Left ventricle myocardium superior (tissue), 1 donor: Measurements from ENCODE around the gene SLC6A7. TPM values are rescaled to one million over a fixed set of nuclear protein-coding genes. Genes with fewer than 3 reads are reported as not detected.

Experiments used
- ATAC-seq: fragments of 200-7000 bp; cut with Tn5 transposase; one replicate; pipeline ENCODE4 v1.9.1; 2020; ENCODE audit warnings: mild to moderate bottlenecking, moderate library complexity
- DNase-seq: peaks from one replicate; pipeline ENCODE4 v3.0.0-alpha.2; 2020
- intact Hi-C: fragments of 100-400 bp; cut with micrococcal nuclease; formaldehyde crosslinking; loops from one replicate; pipeline ENCODE4 v1.11.0; 2022
- total RNA-seq: library from RNA; stranded (reverse); fragmentation: NEBNext Ultra II Directional; extraction: Animal tissue kit (Norgen Biotek cat#: 25700); gene quantifications from one replicate; pipeline ENCODE4 v1.2.1, GENCODE V29; 2021
- donor health status: DM: no; HTN: yes; CAD: no; lungs with severe emphysema.

Gene SLC6A7
- total RNA-seq, 1 donor from 2014 or later: not detected

DNA sequence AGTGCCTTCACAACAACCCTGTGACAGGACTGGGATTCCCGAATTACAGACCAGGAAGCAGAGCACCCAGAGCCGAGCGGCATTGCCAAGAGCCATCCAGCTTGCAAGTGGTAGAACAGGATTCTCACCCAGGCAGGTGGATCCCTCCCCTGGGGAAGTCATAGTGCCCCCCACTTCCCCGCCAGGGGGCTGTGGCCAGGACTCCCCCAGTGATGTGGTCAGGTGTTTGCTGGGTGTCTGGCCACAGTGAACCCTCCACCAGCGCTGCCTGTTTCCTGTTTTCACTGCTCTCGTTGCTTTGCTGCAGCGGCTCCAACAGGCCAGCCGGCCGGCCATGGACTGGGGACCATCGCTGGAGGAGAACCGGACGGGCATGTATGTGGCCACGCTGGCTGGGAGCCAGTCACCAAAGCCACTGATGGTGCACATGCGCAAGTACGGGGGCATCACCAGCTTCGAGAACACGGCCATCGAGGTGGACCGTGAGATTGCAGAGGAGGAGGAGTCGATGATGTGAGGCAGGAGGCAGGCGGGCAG lies 19.3 kb downstream of the SLC6A7 start:
- ATAC-seq (no peak), DNase-seq (no peak)
- intact Hi-C loops: no loop called here

DNA sequence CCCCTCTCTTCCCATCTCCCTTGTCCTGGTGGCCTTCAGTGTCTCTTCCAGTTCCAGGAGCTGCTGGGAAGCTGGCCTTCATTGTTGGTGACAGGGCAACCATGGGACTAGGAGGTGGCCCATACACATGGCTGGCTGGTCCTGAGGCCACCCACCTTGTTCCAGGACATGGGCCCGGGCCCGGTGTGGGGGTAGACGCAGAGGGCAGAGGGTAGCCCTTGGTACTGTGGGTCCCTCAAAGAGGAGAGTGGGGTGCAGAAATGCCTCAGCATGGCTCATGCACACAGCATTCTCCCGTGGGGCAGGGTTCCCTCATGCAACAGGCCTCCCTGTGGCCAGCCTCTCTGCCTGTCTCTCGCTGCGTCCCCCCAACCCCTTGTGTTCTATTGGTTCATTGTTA lies 20.8 kb downstream of the SLC6A7 start:
- intact Hi-C loops: no loop called here

DNA sequence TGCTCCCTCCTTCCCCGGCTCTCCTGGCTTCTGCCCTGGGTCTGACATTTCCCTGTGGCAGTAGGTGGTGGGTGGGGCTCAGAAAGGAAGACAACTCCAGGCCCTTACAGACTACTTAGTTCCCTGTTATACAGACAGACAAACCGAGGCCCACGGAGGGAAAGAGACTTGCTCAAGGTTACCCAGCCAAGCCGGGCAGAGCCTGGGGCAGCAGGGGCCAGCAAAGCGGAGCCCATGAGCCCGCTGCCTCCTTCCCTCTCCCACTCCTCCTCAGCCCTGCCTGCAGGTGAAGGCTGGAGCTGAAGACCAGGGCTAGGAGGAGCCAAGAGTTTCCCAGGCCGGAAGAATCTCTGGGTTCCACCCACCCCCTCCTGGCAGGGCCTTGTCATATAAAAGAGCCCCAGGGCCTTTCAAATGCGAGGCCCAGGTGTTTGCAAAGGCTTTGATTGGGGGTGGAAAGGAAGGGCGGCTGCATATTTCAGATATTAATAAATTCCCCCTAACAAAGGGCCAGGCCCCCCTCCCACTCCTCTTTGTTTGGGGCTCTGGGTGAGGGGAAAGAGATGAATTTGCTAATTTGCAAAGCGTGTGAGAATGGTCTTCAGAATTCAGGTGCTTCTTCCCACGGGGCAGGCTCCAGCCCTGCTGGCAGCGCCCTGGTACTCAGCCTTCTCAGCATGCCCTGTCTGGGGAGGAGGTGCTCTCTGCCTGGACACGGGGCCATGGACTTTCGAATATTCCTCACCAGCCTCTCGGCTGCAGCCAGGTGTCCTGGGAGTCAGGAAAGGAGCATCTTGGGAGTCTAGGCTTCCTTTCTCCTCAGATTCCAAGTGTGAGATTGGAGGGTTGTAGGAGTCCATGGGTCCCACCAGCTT lies 21.5 kb downstream of the SLC6A7 start:
- ATAC-seq (no peak), DNase-seq (no peak)
- intact Hi-C loops: no loop called here

More for the DNA sequence above, 20.8 kb downstream of the SLC6A7 start:
- ATAC-seq (no peak), DNase-seq (no peak)

DNA sequence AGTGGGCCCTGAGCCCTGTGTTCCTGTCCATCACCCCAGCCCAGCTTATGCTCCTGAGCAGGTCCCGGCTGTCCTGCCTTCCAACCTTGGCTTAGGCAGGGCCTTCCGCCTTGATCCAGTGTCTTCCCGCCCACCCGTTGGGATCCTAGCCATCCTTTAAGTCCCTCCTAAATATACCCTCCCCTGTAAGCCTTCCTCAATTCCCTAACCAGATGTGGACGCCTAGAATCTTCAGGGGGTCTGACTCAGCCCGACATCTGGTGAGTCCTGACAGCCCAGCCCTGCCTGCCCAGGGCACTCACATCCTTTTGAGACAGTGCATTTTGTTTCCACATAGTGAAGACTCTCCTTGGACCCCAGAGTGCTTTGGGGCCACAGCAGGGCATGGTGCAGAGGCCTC lies 23.7 kb downstream of the SLC6A7 start:
- ATAC-seq (peak; percentile 32), DNase-seq (no peak)

DNA sequence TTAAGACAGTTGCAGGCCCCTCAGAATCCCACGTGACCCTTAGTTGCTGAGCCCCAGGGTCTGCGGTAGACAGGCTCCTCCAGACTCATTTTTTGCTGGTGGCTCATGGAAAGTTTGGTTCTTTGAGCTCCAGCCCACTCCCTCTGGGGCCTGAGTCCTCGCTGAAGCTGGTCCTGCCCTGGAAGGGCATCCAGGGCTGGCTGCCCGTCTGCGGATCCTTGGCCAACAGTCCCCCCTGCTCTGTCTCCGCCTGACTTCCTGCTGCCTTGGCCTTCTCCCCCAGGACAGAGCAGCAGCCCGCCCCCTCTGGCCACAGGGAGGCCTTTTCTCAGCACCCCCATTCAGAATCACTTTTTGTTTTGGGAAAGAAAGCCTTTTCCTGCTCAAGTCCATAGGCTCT lies 24.4 kb downstream of the SLC6A7 start:
- DNase-seq (peak; percentile 64), ATAC-seq (peak; percentile 44)
- intact Hi-C loops: no loop called here

More for the DNA sequence above, 23.7 kb downstream of the SLC6A7 start:
- intact Hi-C loops: no loop called here

DNA sequence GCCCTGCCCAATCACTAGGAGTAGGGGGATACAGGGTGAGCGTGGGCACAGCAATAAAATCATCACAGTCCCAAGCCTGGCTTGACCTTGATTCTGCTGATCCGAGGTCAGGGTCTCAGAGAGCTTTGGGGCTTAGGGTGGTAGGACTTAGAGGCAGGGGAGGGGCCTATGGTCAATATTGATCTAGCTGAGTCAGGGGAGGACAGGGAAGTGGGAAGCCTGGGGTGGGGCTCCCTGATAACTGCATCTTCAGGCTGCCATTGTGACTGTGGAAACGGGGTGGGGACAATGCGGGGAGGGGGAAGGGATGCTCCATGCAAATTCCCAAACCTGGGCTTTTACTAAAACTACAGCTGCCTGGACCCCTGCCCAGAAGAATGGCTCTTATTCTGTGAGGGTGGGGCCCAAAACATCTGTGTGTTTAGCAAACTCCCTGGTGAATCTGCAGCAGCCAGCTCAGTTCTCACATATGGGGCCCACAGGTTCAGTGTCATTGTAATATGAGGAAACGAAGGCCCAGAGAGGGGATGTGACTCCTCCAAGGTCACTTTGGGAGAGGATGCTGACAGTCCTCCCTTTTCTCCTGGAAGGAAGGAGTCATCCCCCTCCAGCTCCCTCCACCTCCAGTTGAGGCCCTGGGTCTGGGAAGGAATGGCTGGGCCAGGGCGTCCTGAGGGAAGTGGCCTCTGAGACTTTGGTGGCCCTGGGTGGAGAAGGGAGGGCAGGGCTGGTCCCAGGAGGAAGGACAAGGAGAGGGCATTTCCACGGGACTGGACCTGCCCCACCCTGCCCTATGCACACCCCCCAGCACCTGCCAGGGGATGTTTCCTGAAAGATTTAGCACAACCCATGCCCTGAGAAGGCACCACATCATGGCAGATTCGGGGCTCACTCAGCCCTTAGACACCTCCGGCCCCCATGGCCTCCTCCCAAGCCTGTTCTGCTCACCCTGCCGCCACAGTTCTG lies 26.4 kb downstream of the SLC6A7 start:
- intact Hi-C loops: loop anchor here (5.0 kb wide), 1 partner anchor 54 kb away; no protein-coding TSS in a partner anchor
- DNase-seq (no peak), ATAC-seq (no peak)

DNA sequence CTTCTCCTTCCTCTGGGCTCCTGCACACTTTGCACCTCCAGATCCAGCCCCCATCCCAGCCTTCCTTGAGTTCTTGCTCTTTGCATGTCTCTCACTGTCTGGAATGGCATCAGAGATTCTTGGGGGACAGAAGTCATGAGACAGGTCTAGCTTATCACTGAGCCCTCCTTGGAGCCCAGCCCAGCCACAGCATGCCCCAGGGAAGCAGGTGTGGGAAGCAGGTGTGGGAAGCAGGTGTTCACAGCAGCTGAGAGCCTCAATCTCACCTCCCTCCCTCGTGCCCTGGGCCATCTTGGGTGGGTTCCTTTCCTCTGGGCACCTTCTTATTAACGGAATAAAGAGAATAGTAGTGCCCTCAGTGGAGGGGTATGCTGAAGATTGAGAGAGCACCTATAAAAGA lies 27.2 kb downstream of the SLC6A7 start:
- no peak for ATAC-seq
- intact Hi-C loops: loop anchor here (5.0 kb wide), 1 partner anchor 55 kb away; no protein-coding TSS in a partner anchor

DNA sequence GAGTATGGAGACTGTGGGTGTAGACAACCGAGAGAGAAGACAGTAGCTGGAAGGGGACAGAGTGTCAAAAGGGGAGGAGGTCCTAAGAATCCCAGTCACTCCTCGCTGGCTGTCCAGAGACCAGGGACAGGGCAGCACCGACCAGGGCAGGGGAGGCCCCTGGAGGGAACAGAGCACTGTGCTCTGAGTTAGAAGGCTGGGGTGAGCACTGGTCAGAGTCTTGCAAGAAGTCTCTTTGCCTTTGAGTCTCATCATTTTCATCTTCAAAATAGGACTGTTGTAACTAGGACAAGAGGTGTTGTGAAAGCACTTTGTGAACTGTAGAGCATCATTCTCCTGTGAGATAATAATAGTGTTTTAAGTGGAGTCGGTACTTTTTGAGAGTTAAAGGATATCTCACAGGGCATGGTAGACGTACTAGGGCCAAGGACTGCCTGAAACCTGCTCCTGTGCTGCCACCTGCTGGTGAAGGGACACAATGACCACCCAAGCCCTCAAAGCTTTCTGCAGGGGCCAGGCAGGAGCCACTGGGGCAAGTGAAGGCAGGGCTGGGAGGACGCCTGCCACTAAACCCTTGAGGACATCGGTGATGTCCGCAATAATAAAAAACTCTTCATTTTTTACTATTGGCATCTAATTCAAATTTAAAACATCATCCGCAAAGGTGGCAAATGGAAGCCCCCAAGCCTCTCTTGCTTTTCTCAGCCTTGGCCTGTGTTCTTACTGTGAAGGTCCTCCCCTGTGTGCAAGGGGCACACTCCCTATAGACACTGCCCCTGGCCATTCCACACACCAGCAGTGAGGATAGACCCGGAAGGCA lies 28.2 kb downstream of the SLC6A7 start:
- ATAC-seq: peak; percentile 86
- DNase-seq: peak; percentile 85
- intact Hi-C loops: loop anchor here (5.0 kb wide), 1 partner anchor 56 kb away; no protein-coding TSS in a partner anchor

More for the DNA sequence above, 27.2 kb downstream of the SLC6A7 start:
- DNase-seq: no peak

DNA sequence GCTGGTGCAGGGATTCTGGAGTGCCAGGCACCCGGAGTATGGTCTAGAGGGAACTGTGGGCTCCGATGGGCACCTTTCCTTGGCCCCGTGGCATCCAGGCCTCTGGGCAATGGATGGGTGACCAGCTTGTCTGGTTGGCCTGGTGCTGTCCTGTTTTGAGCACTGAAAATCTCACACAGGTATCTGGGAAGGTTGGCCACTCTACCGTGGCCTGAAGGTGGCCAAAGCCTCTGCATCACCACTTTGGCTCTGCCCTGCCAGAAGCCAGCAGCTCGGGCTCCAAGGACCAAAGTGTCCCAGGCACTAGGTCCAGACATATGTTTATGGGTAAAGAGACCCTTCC lies 28.8 kb downstream of the SLC6A7 start:
- ATAC-seq: no peak
- no peak for DNase-seq
- intact Hi-C loops: loop anchor here (5.0 kb wide), 1 partner anchor 56 kb away; no protein-coding TSS in a partner anchor

DNA sequence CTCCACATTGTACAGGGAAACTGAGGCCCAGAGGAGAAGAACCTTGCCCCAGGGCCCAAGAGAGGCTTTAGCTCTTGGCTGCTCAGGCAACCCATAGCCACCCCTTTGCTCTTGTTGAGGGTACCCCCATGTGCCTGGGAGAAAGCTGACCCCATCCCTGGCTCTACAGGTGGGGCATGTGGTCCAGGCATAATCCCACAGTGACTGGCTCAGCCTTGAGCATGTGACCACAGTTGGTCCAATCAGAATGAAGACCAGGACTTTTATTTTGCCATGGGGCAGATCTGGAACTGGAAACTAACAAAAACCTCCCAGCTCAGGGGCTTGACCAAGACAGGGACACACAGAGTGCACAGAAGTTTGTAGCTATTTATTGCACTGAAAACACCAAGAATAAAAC lies 29.3 kb downstream of the SLC6A7 start:
- intact Hi-C loops: loop anchor here (5.0 kb wide), 1 partner anchor 57 kb away; no protein-coding TSS in a partner anchor
- ATAC-seq: no peak
- DNase-seq: no peak

DNA sequence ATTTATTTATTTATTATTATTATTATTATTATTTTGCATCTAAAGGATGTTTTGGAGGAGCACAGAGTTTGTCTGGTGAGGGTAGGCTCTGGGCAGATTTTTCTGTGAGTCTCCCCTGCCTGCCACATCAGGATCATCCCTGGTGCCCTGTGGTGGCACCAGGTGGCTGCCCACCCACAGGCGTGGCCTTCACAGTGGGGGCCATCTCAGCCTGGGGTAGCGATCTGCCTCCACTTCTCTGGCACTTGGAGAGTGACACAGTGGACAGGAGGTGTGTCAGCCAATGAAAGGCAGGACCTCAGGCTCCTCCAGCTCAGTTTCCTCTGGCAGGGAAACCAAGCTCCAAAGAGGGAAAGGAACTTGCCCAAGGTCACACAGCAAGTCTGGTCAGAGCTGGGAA lies 30.0 kb downstream of the SLC6A7 start:
- intact Hi-C loops: loop anchor here (5.0 kb wide), 1 partner anchor 58 kb away; no protein-coding TSS in a partner anchor
- ATAC-seq: no peak
- DNase-seq: no peak

DNA sequence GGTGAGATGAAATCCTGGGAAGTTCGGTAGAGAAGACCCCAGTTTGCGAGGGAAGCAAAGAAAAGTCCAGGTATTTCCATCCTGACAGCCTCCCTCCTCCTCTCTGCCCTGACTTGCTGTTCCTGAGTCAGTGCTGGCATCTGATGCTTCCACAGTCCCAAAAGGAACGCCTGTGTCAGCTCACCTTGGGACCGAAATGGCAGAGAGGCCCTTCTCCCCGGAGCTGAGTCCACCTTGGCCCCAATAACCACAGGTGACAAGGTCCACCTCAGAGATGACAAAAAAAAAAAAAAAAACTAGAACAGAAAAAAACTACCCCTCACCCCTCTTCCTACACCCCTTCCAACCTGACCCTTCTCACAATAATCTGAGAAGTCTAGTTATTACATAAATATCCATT lies 31.6 kb downstream of the SLC6A7 start:
- intact Hi-C loops: no loop called here
- DNase-seq (no peak), ATAC-seq (no peak)

DNA sequence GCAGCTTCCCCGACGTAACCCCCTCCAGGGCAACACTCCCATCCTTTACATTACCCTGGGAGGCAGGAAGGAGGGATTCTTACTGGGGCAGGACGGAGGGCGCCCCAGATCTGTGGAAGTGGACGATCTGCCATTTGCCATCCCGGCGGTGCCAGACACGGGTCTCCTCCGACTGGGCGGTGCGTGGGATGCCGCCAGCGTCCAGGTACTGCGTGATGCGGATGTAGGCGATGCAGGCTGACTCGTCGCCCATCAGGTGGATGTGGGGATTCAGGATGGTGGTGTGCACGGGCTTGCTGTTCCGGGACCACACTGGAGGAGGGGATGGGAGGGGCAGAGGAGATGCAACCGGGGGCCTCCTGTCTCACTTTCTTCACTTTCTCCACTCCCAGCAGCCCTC lies 33.0 kb downstream of the SLC6A7 start:
- no peak for ATAC-seq
- intact Hi-C loops: no loop called here

DNA sequence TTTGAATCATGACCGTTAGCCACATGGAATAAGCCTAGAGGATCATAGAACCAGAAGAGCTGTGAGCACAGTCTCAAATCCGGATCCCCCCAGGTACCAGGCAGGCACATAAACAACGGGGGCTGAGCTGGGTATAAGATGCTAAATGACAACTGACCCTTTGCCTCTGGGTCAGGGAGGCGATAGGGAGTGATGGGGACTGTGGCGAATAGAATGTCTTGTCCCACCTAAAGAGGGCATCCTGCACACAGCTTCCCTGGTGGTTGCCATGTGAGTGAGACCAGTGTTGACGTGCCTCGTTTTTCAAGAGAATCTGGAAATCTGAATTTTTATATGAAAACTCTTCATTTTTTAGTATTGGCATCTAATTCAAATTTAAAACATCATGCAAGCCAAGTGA lies 33.6 kb downstream of the SLC6A7 start:
- ATAC-seq (no peak), DNase-seq (no peak)
- intact Hi-C loops: no loop called here

More for the DNA sequence above, 33.0 kb downstream of the SLC6A7 start:
- DNase-seq: no peak

DNA sequence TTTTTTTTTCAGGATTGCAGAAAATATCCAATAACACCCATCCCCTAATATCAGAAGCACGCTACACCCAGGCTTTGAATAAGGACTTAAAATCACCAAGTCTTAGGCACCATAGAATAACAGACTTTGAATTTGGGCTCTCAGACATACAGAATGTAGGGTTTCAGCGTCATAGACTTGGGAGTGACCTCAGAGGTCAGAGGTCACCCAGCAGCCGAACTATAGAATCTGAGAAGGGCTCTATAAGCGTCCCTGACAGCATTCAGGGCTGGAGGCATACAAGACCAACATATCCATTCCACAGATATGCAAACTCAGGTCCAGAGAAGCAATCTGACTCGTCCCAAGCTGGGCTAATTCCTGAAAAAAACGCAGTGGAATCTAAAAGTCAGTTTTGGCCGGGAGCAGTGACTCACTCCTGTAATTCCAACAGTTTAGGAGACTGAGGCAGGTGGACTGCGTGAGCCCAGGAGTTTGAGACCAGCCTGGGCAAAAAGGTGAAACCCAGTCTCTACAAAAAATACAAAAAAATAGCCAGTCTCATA lies 34.7 kb downstream of the SLC6A7 start:
- ATAC-seq: no peak
- DNase-seq: no peak
- intact Hi-C loops: no loop called here

DNA sequence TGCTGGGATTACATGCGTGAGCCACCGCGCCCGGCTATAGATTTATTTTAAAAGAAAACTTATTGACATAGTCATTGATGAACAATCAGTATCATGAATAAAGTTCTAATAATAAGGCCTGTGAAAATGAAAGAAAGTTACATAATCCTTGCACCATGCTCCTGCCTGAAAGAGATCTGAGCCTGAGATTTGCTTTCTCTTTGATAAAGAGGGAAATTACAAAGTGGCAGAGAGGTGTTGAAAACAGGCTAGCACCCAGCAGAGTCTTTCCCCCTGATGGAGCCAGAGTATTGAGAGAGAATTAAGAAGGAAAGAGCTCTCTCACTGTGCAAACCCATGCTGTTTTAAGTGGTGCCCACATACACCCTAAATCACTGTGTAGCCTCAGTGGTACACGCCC lies 37.2 kb downstream of the SLC6A7 start:
- DNase-seq: no peak
- no peak for ATAC-seq
- intact Hi-C loops: no loop called here

DNA sequence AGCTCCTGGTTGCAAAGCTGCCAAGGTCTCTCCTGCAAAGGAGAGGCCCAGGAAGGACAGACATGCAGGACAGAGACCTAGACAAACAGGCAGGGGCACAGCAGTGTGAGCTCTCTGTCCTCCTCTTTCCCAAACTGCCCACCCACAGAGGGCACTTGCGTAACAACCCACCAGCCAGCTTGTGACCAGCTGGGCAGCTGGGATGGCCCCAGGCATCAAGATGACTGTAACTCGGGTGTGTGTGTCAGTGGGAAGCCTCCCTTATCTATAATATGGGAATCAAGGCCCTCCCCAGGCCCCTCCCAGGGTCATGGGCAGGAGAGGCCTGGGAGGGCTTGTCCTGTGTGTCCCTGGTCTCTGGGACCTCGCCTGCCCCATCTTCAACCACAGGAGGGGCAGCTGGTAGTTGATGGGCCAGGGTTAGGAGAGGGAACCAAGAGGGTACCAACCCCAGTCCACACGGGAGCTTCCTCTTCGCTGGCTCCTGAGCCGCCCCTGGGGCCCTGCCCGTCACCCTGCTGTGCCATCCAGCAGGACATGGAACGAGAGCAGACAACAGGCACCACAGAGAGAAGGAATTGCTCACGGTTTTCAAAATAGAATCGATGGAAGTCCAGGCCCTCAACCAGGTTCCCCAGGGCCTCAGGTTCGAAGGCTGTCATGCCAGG lies 37.9 kb downstream of the SLC6A7 start:
- intact Hi-C loops: no loop called here
- ATAC-seq (no peak), DNase-seq (no peak)

DNA sequence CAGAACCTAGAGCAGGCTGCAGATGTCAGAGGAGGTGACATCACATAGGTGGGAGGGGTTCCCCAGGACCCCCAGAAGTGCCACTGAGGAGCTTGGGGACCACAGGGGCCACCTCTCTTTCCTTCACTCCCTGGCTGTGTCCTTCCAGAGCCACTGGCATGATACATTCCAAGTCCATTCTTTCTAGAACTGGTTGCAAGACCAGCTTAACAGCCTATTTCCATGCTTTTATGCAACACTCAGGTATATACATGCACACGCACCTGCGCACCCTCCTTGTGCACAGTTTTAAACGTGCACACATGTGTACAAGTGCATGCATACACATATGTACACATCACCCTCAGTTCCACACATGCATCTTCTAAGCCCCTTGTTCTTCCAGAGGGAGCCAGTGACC lies 39.7 kb downstream of the SLC6A7 start:
- intact Hi-C loops: no loop called here
- DNase-seq (no peak), ATAC-seq (no peak)
